Upper lobe of left lung (tissue), 6 donors: Measurements from ENCODE around the gene TMEM192. TPM values are rescaled to one million over a fixed set of nuclear protein-coding genes. Genes with fewer than 3 reads are reported as not detected.
"Not testable (repeated sequence)": the region's sequence is repeated elsewhere in the genome, so short reads cannot be mapped to it uniquely, and the experiment has no call there.

Source experiments
- ATAC-seq, 2 donors: fragments of 200-7000 bp; cut with Tn5 transposase; one replicate each; pipeline ENCODE4 v1.9.1; 2022; ENCODE audit warnings: mild to moderate bottlenecking in 2 of 2, moderate library complexity in 2 of 2; ENCODE audit not compliant: low FRiP score in 2 of 2
- DNase-seq, 2 donors: peaks; one replicate each; pipeline ENCODE4 v3.0.0-alpha.2; 2019 to 2020
- H3K27ac ChIP-seq, 4 donors: fragments of 200-600 bp; sonication (generic); one replicate each; pipeline ENCODE4 v1.5.1; 2016 to 2019
- H3K27me3 ChIP-seq, 4 donors: fragments of 200-600 bp; sonication (generic); one replicate each; pipeline ENCODE4 v1.5.1; 2017 to 2019
- H3K36me3 ChIP-seq, 4 donors: fragments of 200-600 bp; sonication (generic); one replicate each; pipeline ENCODE4 v1.5.1; 2016 to 2019
- H3K4me1 ChIP-seq, 4 donors: fragments of 200-600 bp; sonication (generic); one replicate each; pipeline ENCODE4 v1.5.1; 2018 to 2019
- H3K4me3 ChIP-seq, 4 donors: fragments of 200-600 bp; sonication (generic); one replicate each; pipeline ENCODE4 v1.5.1; 2017 to 2019; ENCODE audit warnings: mild to moderate bottlenecking in 2 of 4, moderate library complexity in 1 of 4
- H3K9me3 ChIP-seq, 4 donors: fragments of 200-600 bp; sonication (generic); one replicate each; pipeline ENCODE4 v1.5.1; 2018 to 2019
- CTCF ChIP-seq, 6 experiments: fragments of 450-650 bp in 4 of 6; fragments of 200-600 bp in 2 of 6; sonication (generic) in 2 of 6; IDR thresholded peaks; one replicate each; pipeline ENCODE4 v1.5.1; 2016 to 2019; ENCODE audit warnings: antibody characterized with exemption in 6 of 6
- EP300 ChIP-seq, 4 donors: sonication (generic); formaldehyde crosslinking; IDR thresholded peaks; one replicate each; pipeline ENCODE4 v1.5.1; 2017; ENCODE audit warnings: antibody characterized with exemption in 4 of 4, control low read depth in 2 of 4
- POLR2A ChIP-seq, 4 donors: fragments of 450-650 bp; IDR thresholded peaks; one replicate each; pipeline ENCODE4 v1.5.1; 2016 to 2017; ENCODE audit warnings: antibody characterized with exemption in 4 of 4, mild to moderate bottlenecking in 2 of 4
- POLR2AphosphoS5 ChIP-seq, 2 donors: sonication (generic); formaldehyde crosslinking; IDR thresholded peaks; one replicate each; pipeline ENCODE4 v1.5.1; 2017; ENCODE audit warnings: antibody characterized with exemption in 2 of 2
- WGBS, 2 donors: methylation state at CpG; one replicate each; pipeline ENCODE4 v1.1.5; 2017 to 2018; 5-methylcytosine and 5-hydroxymethylcytosine counted together
- total RNA-seq, 6 donors: library from RNA; depleted of rRNA in 4 of 6; stranded (reverse); fragments of >200 nt in 4 of 6; gene quantifications; one replicate each; pipeline versions ENCODE4 v1.1.0 to v1.2.1, GENCODE V29; 2016 to 2021
- donor health status: DM: no; HTN: no; CAD: no; lungs with moderate emphysema.
- donor health status: DM: no; HTN: yes; CAD: no; lungs with severe emphysema.

Gene TMEM192
- total RNA-seq, 6 donors from 2014 or later, result 6.2 to 20.7 (median 14.9) TPM

- ATAC-seq, result no peak
- H3K27me3 ChIP-seq, result no peaks in the 10 kb centered on the region
- no peaks in the 10 kb centered on the region for H3K36me3 ChIP-seq
- DNase-seq, result no peak
- no peak for TF ChIP-seq CTCF (IDR thresholded peaks at IDR 0.05)
- TF ChIP-seq POLR2A (IDR thresholded peaks at IDR 0.05), result no peak
- no peak for TF ChIP-seq EP300 (IDR thresholded peaks at IDR 0.05)
- no peak for TF ChIP-seq POLR2AphosphoS5 (IDR thresholded peaks at IDR 0.05)
- H3K9me3 ChIP-seq, result no peaks in the 10 kb centered on the region
- H3K4me1 ChIP-seq, result no peaks in the 10 kb centered on the region
- no peak overlapping the region for H3K27ac ChIP-seq
- H3K4me3 ChIP-seq, result no peak overlapping the region
- WGBS, 2 donors, result 76 to 79% methylated on average over 3 of the region's 3 CpGs
These were observed 60.0 kb downstream of the TMEM192 start for GRCh38 chr4:165052627-165053026.

DNA sequence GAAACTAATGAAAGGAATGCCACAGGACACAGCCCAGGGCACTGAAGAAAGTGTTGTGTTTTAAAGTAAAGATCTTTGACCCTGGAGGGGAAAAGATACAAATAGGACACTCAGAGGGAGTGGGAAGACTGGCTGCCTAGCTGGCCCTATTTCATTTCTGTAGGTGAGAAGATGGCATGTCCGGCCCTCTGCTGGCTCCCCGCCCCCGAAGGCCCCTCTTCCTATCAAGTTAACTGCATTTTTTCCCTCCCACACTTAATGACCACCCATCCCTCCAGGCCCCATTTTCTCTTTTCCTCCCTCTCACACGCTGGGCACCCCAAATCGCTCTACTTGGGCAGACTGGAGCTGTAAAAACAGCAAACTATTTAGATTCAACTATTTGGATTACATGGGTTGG is 64.5 kb downstream of the TMEM192 start:
- ATAC-seq (no peak), DNase-seq (no peak)
- H3K4me3 ChIP-seq, result no peak overlapping the region
- H3K4me1 ChIP-seq, result no peaks in the 10 kb centered on the region
- 70 to 78% methylated on average over 5 of the region's 5 CpGs for WGBS, 2 donors
- no peak for TF ChIP-seq POLR2AphosphoS5 (IDR thresholded peaks at IDR 0.05)
- TF ChIP-seq EP300 (IDR thresholded peaks at IDR 0.05), result no peak
- TF ChIP-seq CTCF (IDR thresholded peaks at IDR 0.05), result no peak
- TF ChIP-seq POLR2A (IDR thresholded peaks at IDR 0.05), result no peak
- no peak overlapping the region for H3K27ac ChIP-seq
- H3K27me3 ChIP-seq, result no peaks in the 10 kb centered on the region
- no peaks in the 10 kb centered on the region for H3K9me3 ChIP-seq
- no peaks in the 10 kb centered on the region for H3K36me3 ChIP-seq

DNA sequence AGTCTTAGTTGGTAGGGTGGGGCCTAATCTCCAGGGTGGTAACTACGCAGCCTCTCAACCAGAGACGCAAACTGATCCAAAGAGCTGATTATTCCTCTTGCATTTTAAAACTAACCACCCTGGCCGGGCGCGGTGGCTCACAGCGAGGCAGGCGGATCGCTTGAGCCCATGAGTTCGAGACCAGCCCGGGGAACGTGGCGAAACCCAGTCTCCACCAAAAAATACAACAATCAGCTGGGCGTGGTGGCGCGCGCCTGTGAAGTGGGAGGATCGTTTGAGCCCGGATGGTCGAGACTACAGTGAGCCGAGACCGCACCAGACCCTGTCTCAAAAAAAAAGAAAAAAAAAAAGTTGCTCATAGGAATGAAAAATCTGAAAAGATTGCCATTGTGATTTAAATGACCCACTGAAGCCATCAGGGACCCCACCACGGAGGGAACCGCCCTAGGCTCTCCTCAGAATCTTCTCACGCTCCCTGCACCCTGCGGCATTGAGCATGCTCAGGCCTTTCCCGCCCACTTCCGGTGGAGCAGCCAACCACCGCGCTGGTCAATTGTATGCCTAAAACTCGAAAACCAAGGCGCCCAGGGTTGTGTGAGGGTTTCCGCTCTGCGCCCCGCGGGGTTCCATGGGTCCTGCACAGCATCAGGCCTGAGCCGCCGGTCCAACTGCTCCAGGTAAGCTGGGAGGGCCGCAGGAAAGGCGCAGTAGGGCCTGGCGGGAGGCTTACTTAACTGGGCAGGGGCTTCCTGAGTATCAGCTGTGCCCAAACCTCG is 81.0 kb downstream of the TMEM192 start, which contains the start of gene TRIM60:
TSS of gene TRIM60 (plus strand) at position 564 of the 776 bp plus-strand sequence. CDS start 8,074 bp downstream, outside the sequence.
- H3K4me3 ChIP-seq, result no peak within 1 kb of the TSS
- no peaks in the 10 kb centered on the region for H3K4me1 ChIP-seq
- H3K9me3 ChIP-seq, result peaks cover 0 to 2% (median 0%) of the 10 kb centered on the region in 4 donors
- H3K27ac ChIP-seq, result no peak within 1 kb of the TSS
- H3K36me3 ChIP-seq, result no peaks in the 10 kb centered on the region
- no peak for TF ChIP-seq CTCF (IDR thresholded peaks at IDR 0.05)
- no peak for TF ChIP-seq POLR2AphosphoS5 (IDR thresholded peaks at IDR 0.05)
- TF ChIP-seq POLR2A (IDR thresholded peaks at IDR 0.05), result no peak
- TF ChIP-seq EP300 (IDR thresholded peaks at IDR 0.05), result no peak
- 95% methylated on average over 40 to 41 of the region's 41 CpGs for WGBS, 2 donors
- no peaks in the 10 kb centered on the region for H3K27me3 ChIP-seq
- DNase-seq (peak in 1 of 2 donors; percentile 74), ATAC-seq (peak in 1 of 2 donors; percentile 55)

- DNase-seq, result no peak
- H3K4me1 ChIP-seq, result no peaks in the 10 kb centered on the region
- H3K9me3 ChIP-seq, result peaks cover 0 to 2% (median 0%) of the 10 kb centered on the region in 4 donors
- 82 to 86% methylated on average over 7 of the region's 7 CpGs for WGBS, 2 donors
- no peaks in the 10 kb centered on the region for H3K36me3 ChIP-seq
- H3K27me3 ChIP-seq, result no peaks in the 10 kb centered on the region
- no peak for TF ChIP-seq POLR2AphosphoS5 (IDR thresholded peaks at IDR 0.05)
- no peak for TF ChIP-seq EP300 (IDR thresholded peaks at IDR 0.05)
- no peak for TF ChIP-seq CTCF (IDR thresholded peaks at IDR 0.05)
- TF ChIP-seq POLR2A (IDR thresholded peaks at IDR 0.05), result no peak
- no peak overlapping the region for H3K4me3 ChIP-seq
- ATAC-seq, result no peak
- no peak overlapping the region for H3K27ac ChIP-seq
These were observed 84.8 kb downstream of the TMEM192 start for GRCh38 chr4:165027762-165028402.

DNA sequence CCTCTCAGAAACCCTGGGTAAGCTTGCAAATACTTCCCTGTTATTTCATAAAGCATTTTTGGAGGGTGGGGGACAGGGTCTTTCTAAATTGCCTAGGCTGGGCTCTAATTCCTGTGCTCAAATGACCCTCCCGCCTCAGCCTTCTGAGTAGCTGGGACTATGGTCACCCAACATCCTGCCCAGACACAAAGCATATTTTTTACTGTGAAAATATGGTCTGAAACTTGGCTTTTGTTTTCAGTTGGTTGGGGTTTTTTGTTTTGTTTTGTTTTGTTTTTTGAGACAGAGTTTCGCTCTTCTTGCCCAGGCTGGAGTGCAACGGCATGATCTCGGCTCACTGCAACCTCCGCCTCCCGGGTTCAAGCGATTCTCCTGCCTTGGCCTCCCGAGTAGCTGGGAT is 86.9 kb downstream of the TMEM192 start:
- not testable (repeated sequence) for DNase-seq, H3K4me3 ChIP-seq, ATAC-seq, H3K36me3 ChIP-seq, H3K27me3 ChIP-seq, H3K27ac ChIP-seq, H3K4me1 ChIP-seq, H3K9me3 ChIP-seq
- 86 to 94% methylated on average over 8 of the region's 8 CpGs for WGBS, 2 donors
